ENCODE data around the gene WRNIP1. TPM values are rescaled to one million over a fixed set of nuclear protein-coding genes. Genes with fewer than 3 reads are reported as not detected.
A peak's percentile ranks its signal among the peaks of the same experiment; 100 is the strongest.
"Not testable (repeated sequence)": the region's sequence is repeated elsewhere in the genome, so short reads cannot be mapped to it uniquely, and the experiment has no call there.

WRNIP1 gene
- total and polyA plus RNA-seq, 11 donors: 32.1 to 64.1 (median 34.7) TPM

DNA sequence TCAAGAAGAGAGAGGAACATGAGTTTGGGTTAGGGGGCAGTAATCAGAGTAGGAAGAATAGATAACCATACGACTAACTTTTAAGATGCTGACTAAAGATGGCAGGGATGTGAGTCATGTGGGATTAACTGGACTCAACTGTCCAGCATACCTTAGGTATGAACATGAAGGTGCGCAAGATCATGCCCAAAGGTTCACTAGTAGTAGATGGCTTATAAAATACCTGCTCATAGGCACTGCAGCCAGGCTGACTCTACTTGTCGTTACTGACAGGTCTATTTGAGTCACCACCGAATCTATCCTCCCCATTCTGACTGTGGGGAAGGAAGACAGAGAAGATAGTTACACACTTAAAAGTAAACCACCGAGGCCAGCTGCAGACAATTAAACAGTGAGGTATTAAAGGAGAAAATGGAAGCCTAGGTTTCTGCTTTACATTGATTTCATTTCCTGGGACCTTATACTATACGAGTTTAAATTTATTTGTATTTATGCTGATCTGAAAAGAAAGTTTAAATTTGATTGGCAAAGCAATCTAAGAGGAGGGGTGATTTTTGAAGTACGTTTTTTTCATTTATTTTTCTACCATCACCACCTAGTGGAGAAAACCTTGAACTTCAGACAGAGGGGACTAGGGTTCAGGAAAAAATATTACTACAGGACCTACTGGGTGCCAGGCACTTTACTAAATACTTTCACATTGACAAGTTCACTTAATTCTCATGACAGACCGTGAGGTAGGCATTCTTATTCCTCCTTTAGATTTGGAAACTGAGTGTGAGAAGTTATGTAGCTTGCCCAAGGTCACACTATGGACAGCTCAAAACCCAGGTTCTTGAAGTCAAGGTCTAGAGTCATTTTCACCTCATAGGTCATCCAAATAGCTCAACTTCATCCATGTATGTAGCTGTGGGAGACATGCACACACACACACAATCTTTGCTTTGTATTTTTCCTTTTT is 4.0 kb upstream of the WRNIP1 start:
- Histone ChIP-seq H3K27ac (no peak overlapping the region), H3K36me3 (no peaks in the 10 kb centered on the region), H3K4me1 (peaks cover 0 to 11% (median 4%) of the 10 kb centered on the region in 12 donors), H3K9me3 (no peaks in the 10 kb centered on the region), H3K4me3 (no peak overlapping the region), H3K27me3 (no peaks in the 10 kb centered on the region)
- WGBS, 4 donors: 69 to 81% (median 78%) methylated on average over 8 of the region's 8 CpGs
- ATAC-seq: no peak
- no peak for DNase-seq
- TF ChIP-seq CTCF (IDR thresholded peaks at IDR 0.05) (peak; percentile 22 to 60 (median 37)), POLR2A (IDR thresholded peaks at IDR 0.05) (no peak)
- intact Hi-C loops (cut with DNase I): loop anchor here in 1 of 10 donors (10.0 kb wide), 1 partner anchor 304 kb away; the partner anchor contains the start of gene RIPK1

DNA sequence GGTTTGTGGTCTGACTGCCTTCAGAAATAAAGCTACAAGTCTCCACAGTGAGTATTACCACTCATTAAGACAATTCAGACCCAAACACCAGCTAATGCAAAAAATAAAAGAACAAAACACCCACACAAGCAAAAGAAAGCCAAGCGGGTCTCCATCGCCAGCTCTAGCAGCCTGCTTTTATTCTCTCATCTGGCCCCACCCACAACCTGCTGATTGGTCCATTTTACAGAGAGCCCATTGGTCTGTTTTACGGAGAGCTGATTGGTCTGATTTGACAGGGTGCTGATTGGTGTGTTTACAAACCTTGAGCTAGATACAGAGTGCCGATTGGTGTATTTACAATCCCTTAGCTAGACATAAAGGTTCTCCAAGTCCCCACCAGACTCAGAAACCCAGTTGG is 2.3 kb upstream of the WRNIP1 start:
- H3K36me3 ChIP-seq, H3K27me3 ChIP-seq, H3K9me3 ChIP-seq, H3K4me3 ChIP-seq, DNase-seq, ATAC-seq: not testable (repeated sequence)
- WGBS, 4 donors: 91 to 99% (median 97%) methylated on average over 4 of the region's 4 CpGs
- Histone ChIP-seq H3K4me1 (peaks cover 0 to 21% (median 12%) of the 10 kb centered on the region in 12 donors), H3K27ac (peak overlapping the region in 1 of 12 donors; percentile 94)
- intact Hi-C loops (cut with DNase I): loop anchor here in 1 of 10 donors (10.0 kb wide), 1 partner anchor 302 kb away; the partner anchor contains the start of gene RIPK1

- Histone ChIP-seq H3K4me1 (peaks cover 0 to 26% (median 16%) of the 10 kb centered on the region in 12 donors), H3K9me3 (no peaks in the 10 kb centered on the region), H3K27me3 (no peaks in the 10 kb centered on the region), H3K27ac (peak overlapping the region in 1 of 12 donors; percentile 94), H3K4me3 (peak overlapping the region in 3 of 12 donors; percentile 63 to 68 (median 66)), H3K36me3 (no peaks in the 10 kb centered on the region)
- TF ChIP-seq CTCF (IDR thresholded peaks at IDR 0.05) (no peak), POLR2A (IDR thresholded peaks at IDR 0.05) (no peak)
- intact Hi-C loops (cut with DNase I): loop anchor here in 1 of 10 donors (10.0 kb wide), 1 partner anchor 301 kb away; the partner anchor contains the start of gene RIPK1
- peak in 4 of 5 donors; percentile 43 to 80 (median 49) for DNase-seq
- ATAC-seq: no peak
- WGBS, 4 donors: 94 to 99% (median 97%) methylated on average over 15 to 36 of the region's 36 CpGs
These were observed 1.8 kb upstream of the WRNIP1 start for GRCh38 chr6:2763345-2763841.

GRCh38 chr6:2763876-2764540 is 1.2 kb upstream of the WRNIP1 start:
- 84 to 86% (median 85%) methylated on average over 27 of the region's 27 CpGs for WGBS, 4 donors
- Histone ChIP-seq H3K27ac (peak overlapping the region in 11 of 12 donors; percentile 86 to 98 (median 93)), H3K36me3 (no peaks in the 10 kb centered on the region), H3K4me3 (peak overlapping the region in 11 of 12 donors; percentile 37 to 84 (median 66)), H3K27me3 (no peaks in the 10 kb centered on the region), H3K4me1 (peaks cover 0 to 32% (median 22%) of the 10 kb centered on the region in 12 donors), H3K9me3 (no peaks in the 10 kb centered on the region)
- DNase-seq (peak in 1 of 5 donors; percentile 66), ATAC-seq (no peak)
- intact Hi-C loops (cut with DNase I): loop anchor here in 1 of 10 donors (10.0 kb wide), 1 partner anchor 301 kb away; the partner anchor contains the start of gene RIPK1
- TF ChIP-seq CTCF (IDR thresholded peaks at IDR 0.05): no peak
- TF ChIP-seq POLR2A (IDR thresholded peaks at IDR 0.05): no peak
